A549 (cell line): ENCODE results near the gene FOXJ2.

Experiments
- POLR2A ChIP-seq: IDR thresholded peaks from 2 replicates; pipeline ENCODE4 v1.6.1; 2012; ENCODE audit warnings: mild to moderate bottlenecking, low read length
- RFX5 ChIP-seq: fragments of 450-650 bp; IDR thresholded peaks from 2 replicates; pipeline ENCODE4 v1.7.1; 2014; ENCODE audit warnings: antibody characterized with exemption, mild to moderate bottlenecking, moderate library complexity
- TF ChIP-seq, protein P1 (sequence below): fragments of 200-600 bp; sonication (generic); IDR thresholded peaks from 2 replicates; pipeline ENCODE4 v1.6.1; 2016; ENCODE audit warnings: antibody characterized with exemption, mild to moderate bottlenecking, moderate library complexity

DNA sequence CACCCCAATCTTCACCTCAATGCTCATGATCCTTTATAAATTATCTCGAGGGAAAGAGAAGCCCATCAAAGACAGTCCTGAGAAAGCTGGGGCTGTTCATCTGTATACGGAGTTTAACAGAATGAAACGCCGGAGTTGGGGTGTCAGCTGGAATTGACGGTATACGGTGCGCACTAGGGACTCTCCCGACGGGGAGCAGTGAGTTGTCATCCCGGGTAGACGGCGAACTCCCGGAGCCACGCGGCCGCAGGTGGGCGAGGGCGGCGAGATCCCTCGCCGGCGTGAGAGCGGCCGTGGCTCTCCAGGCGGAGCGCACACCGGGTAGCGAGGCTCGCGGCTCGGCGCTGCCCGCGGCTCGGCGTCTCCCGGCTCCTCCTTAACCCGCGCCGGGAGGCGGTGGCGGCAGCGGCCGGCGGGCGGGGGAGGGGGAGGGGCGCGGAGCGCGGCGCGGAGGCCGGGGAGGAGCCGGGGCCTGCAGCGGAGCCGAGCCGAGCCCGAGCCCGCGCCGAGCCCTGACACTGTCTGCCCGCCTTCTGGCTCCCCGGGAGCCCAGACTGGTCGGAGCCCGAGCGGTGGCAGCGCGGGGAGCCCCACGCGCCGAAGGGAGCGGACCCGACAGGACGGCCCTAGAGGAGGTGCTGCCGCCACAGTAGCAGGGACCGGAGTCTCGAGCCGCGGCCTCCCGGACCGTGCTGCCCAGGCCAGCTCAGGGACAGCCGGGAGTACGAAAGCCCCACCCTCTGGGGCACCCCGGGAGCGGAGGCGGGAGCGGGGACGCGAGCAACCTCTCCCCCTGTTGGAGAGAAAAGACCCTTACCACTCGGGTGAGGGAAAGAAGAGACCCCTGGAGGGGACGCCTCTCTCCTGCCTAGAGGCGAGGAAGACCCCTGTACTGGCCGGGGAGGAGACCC, at the start of gene FOXJ2:
- TF ChIP-seq POLR2A (peak; percentile 53), RFX5 (no peak)
- TF ChIP-seq, protein P1, sequence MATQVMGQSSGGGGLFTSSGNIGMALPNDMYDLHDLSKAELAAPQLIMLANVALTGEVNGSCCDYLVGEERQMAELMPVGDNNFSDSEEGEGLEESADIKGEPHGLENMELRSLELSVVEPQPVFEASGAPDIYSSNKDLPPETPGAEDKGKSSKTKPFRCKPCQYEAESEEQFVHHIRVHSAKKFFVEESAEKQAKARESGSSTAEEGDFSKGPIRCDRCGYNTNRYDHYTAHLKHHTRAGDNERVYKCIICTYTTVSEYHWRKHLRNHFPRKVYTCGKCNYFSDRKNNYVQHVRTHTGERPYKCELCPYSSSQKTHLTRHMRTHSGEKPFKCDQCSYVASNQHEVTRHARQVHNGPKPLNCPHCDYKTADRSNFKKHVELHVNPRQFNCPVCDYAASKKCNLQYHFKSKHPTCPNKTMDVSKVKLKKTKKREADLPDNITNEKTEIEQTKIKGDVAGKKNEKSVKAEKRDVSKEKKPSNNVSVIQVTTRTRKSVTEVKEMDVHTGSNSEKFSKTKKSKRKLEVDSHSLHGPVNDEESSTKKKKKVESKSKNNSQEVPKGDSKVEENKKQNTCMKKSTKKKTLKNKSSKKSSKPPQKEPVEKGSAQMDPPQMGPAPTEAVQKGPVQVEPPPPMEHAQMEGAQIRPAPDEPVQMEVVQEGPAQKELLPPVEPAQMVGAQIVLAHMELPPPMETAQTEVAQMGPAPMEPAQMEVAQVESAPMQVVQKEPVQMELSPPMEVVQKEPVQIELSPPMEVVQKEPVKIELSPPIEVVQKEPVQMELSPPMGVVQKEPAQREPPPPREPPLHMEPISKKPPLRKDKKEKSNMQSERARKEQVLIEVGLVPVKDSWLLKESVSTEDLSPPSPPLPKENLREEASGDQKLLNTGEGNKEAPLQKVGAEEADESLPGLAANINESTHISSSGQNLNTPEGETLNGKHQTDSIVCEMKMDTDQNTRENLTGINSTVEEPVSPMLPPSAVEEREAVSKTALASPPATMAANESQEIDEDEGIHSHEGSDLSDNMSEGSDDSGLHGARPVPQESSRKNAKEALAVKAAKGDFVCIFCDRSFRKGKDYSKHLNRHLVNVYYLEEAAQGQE: no peak
